ENCODE measurements around the gene TLR6. TPM values are rescaled to one million over a fixed set of nuclear protein-coding genes. Genes with fewer than 3 reads are reported as not detected.
A peak's percentile ranks its signal among the peaks of the same experiment; 100 is the strongest.
"Not testable (repeated sequence)": the region's sequence is repeated elsewhere in the genome, so short reads cannot be mapped to it uniquely, and the experiment has no call there.

TLR6 gene
- total RNA-seq, 1 donor from 2014 or later = 0.29 TPM

DNA sequence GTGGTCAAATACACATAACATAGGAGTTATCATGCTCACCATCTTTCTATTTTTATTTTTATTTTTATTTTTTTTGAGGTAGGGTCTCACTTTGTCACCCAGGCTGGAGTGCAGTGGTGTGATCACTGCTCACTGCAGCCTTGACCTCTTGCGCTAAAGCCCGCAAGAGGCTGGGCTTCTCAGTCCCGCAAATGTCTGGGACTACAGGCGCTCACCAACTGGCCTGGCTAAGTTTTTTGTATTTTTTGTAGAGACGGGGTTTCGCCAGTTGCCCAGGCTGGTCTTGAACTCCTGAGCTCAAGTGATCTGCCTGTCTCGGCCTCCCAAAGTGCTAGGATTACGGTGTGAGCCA is 73.5 kb downstream of the TLR6 start:
- TF ChIP-seq, protein P1, sequence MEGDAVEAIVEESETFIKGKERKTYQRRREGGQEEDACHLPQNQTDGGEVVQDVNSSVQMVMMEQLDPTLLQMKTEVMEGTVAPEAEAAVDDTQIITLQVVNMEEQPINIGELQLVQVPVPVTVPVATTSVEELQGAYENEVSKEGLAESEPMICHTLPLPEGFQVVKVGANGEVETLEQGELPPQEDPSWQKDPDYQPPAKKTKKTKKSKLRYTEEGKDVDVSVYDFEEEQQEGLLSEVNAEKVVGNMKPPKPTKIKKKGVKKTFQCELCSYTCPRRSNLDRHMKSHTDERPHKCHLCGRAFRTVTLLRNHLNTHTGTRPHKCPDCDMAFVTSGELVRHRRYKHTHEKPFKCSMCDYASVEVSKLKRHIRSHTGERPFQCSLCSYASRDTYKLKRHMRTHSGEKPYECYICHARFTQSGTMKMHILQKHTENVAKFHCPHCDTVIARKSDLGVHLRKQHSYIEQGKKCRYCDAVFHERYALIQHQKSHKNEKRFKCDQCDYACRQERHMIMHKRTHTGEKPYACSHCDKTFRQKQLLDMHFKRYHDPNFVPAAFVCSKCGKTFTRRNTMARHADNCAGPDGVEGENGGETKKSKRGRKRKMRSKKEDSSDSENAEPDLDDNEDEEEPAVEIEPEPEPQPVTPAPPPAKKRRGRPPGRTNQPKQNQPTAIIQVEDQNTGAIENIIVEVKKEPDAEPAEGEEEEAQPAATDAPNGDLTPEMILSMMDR (conservative IDR thresholded peaks at IDR 0.05; ENCODE audit: low read depth, low read length) = no peak
- no peak for DNase-seq (ENCODE audit: low read depth)
- no peak overlapping the region for H3K4me3 ChIP-seq (ENCODE audit: low read depth, low read length)

DNA sequence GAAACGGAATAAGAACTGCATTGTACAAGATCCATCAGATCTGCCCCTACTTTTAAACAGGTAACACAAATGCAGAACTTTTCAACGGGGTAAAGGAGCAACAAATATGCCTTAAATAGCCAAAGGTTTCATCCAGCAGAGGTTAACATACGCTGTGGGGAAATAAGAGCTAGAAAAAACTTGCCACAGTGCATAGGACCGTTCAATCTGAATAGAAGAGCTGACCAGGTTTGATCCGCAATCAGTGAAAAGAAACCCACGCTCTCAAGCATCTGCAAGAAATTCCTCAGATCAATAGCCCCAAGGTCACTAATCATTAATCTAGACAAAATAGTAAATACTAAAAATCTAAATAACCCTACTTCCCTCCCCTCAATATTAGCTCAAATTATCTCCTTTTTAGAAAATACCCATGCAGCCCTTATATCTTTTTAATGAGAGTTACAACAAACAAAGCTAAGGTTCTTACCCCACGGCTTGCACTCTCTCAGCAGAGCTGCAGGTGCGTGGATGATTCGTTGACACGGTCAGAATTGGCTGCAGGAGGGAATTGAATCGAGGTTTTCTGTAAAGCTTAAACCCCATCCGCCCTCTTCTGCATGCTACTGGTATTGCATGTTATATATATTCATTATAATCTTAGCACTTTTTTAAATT is 74.0 kb downstream of the TLR6 start, which contains the start of gene TLR10:
Gene TLR10, minus strand, starts transcription at position 539 of the 657 bp plus-strand sequence. CDS start 7,400 bp downstream, outside the sequence.
- TF ChIP-seq, protein P1 (conservative IDR thresholded peaks at IDR 0.05; ENCODE audit: low read depth, low read length) = peak; percentile 41
- DNase-seq (ENCODE audit: low read depth) = no peak
- H3K4me3 ChIP-seq (ENCODE audit: low read depth, low read length) = no peak within 1 kb of the TSS

DNA sequence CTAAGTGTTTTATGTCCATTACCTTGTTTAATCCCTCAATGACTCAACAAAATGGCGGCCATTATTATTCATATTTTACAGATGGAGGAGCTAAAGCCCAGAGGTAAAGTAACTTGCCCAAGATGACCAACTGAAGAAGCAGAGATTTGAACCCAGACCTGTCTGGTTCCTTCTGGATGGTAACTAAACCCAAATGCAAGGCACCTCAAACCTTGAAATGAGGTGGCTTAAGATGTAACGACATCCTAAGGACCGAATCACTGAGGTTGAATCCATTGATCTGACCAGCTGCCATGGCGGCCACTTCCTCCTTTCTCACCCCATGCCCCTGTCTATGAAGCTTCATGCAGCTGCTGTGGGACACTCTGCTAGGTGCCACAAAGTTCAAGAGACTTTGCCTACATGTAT is 74.8 kb downstream of the TLR6 start:
- H3K4me3 ChIP-seq (ENCODE audit: low read depth, low read length) = no peak overlapping the region
- DNase-seq (ENCODE audit: low read depth) = no peak
- TF ChIP-seq, protein P1 (conservative IDR thresholded peaks at IDR 0.05; ENCODE audit: low read depth, low read length) = no peak

DNA sequence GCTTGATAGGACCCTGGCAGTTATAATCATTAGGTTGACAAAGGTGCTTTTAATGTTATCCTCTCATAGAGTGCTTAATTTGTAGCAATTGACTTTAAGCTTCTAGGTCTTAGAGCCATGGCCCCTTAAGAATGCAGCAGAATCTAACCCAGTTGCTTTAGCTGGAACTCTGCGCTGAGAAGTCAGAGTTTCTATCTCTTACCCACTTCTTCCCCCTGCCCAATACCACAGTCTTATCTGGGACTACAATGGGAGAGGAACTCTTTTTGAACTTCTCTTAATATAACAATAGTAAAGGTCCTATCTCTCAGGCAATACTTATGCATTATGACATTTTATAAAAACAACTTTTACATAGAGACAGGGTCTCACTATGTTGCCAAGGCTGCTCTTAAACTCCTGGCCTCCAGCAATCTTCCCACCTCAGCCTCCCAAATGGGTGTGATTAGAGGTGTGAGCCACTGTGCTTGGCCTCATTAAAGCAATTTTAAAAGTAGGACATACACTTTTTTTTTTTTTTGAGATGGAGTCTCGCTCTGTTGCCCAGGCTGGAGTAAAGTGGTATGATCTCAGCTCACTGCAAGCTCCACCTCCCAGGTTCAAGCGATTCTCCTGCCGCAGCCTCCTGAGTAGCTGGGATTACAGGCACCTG is 75.7 kb downstream of the TLR6 start:
- TF ChIP-seq, protein P1 (conservative IDR thresholded peaks at IDR 0.05; ENCODE audit: low read depth, low read length) = no peak
- no peak for DNase-seq (ENCODE audit: low read depth)
- H3K4me3 ChIP-seq (ENCODE audit: low read depth, low read length) = no peak overlapping the region

DNA sequence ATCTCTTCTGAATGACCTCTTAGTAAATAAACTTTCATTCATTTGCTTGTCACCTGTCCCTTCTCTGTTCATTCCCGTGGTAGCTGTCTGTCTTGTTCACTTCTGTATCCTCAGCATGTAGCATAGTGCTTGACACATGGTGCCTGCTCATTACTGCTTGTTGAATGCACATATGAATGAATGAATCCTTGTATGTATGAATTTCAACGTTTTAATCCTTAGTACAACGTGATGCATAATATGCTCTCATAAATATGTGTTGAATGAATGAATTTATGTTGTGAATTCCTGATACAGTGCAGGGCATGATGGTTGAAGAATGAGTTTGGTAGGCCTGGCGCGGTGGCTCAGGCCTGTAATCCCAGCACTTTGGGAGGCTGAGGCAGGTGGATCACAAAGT is 76.8 kb downstream of the TLR6 start:
- H3K4me3 ChIP-seq (ENCODE audit: low read depth, low read length) = no peak overlapping the region
- DNase-seq (ENCODE audit: low read depth) = no peak
- TF ChIP-seq, protein P1 (conservative IDR thresholded peaks at IDR 0.05; ENCODE audit: low read depth, low read length) = no peak

DNA sequence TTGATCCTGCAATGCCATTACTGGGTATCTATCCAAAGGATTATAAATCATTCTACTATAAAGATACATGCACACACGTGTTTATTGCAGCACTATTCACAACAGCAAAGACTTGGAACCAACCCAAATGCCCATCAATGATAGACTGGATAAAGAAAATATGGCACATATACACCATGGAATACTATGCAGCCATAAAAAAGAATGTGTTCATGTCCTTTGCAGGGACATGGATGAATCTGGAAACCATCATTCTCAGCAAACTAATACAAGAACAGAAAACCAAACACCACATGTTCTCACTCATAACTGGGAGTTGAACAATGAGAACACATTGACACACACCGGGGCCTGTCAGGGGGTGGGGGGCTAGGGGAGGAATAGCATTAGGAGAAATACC is 78.7 kb downstream of the TLR6 start:
- not testable (repeated sequence) for DNase-seq (ENCODE audit: low read depth)

DNA sequence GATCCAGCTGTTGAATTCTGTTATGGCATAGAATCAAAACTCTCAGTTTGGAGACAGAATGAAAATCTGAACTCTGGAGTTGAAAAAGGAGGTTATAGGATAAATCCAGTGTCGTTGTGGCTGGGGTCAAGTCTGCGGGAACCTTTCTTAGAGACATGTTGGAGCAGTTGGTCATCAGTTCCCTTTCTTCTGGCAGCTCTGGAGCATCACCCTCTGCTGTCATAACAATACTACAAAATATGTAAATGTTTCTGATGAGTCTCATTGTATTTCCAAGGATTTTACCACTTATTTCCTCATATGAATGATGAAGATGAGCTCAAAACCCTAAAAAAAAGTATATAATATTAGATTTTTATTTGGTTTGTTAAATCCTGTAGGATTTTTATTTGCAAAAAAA is 81.3 kb downstream of the TLR6 start:
- TF ChIP-seq, protein P1 (conservative IDR thresholded peaks at IDR 0.05; ENCODE audit: low read depth, low read length) = no peak
- no peak for DNase-seq (ENCODE audit: low read depth)
- H3K4me3 ChIP-seq (ENCODE audit: low read depth, low read length) = no peak overlapping the region

More for the DNA sequence above, 78.7 kb downstream of the TLR6 start:
- not testable (repeated sequence) for H3K4me3 ChIP-seq (ENCODE audit: low read depth, low read length)
